Measurements from ENCODE around the gene FZR1.
A peak's percentile ranks its signal among the peaks of the same experiment; 100 is the strongest.

DNA sequence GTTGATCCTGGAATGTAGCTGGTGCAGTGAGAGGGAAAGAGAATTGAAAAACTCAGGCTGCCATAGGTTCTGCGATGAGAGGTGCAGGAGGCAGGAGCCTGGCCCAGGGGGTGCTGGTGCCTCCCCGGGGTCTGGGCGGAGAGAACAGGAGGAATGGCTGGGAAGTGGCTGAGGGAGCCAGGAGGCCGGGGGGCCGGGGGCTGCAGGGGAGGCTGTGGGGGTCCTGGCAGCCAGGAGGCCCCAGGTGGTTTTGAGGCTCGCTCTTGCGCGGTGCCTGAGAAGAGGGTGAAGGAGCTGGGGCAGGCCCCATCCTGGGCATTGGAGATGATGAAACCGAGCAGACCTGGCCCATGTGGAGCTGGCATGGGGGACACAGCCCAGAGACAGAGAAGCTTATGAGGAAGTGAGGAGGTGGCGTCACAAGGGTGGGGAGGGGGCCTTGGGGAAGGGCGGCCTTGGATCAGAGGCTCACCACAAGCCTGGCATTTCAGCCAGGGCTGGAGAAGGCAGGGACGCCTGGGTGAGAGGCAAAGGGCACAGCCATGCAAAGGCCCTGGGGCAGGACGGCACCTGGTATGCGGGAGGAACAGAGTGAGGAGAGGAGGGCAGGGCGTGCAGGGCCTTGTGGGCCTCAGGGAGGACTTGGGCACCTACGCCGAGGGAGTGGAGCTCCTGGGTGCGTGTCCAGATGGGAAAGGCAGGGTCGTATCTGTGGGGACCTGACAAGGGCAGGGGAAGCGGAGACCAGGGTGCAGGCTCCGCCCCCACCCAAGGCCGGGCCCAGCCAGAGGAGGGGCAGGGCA, 31.5 kb downstream of the FZR1 start:
- TF ChIP-seq, protein P1, sequence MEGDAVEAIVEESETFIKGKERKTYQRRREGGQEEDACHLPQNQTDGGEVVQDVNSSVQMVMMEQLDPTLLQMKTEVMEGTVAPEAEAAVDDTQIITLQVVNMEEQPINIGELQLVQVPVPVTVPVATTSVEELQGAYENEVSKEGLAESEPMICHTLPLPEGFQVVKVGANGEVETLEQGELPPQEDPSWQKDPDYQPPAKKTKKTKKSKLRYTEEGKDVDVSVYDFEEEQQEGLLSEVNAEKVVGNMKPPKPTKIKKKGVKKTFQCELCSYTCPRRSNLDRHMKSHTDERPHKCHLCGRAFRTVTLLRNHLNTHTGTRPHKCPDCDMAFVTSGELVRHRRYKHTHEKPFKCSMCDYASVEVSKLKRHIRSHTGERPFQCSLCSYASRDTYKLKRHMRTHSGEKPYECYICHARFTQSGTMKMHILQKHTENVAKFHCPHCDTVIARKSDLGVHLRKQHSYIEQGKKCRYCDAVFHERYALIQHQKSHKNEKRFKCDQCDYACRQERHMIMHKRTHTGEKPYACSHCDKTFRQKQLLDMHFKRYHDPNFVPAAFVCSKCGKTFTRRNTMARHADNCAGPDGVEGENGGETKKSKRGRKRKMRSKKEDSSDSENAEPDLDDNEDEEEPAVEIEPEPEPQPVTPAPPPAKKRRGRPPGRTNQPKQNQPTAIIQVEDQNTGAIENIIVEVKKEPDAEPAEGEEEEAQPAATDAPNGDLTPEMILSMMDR (IDR thresholded peaks at IDR 0.05): no peak
- peak in 1 of 3 donors; percentile 14 for TF ChIP-seq POLR2A (IDR thresholded peaks at IDR 0.05)
